Activated CD8-positive, alpha-beta T cell treated with anti-CD3 and anti-CD28 coated beads, Interleukin-2, amount 10 ng/mL, durations not matched to agents 7 days and 5 days (primary cell): ENCODE results near the gene KLHL41. TPM values are rescaled to one million over a fixed set of nuclear protein-coding genes. Genes with fewer than 3 reads are reported as not detected.

Source experiments
- ATAC-seq: fragments of 150-1000 bp; cut with Tn5 transposase; one replicate; pipeline ENCODE4 v1.10.0; 2021; ENCODE audit warnings: moderate library complexity
- CTCF ChIA-PET: fragments of 350-600 bp; sonication (Branson Sonifier 250); formaldehyde crosslinking; loops from one replicate; lab custom pipeline; 2021; ENCODE audit warnings: antibody characterized with exemption; lab: Charles Lee
- POLR2A ChIA-PET: fragments of 350-600 bp; sonication (Branson Sonifier 250); formaldehyde crosslinking; loops from one replicate; lab custom pipeline; 2021; ENCODE audit warnings: antibody characterized with exemption; lab: Charles Lee
- DNase-seq: peaks from one replicate; pipeline ENCODE4 v3.0.0-alpha.2; 2020
- H3K27ac Mint-ChIP-seq: one replicate; pipeline ENCODE4 v1.8.0; 2021; ENCODE audit warnings: mild to moderate bottlenecking, mixed read lengths
- H3K27me3 Mint-ChIP-seq: one replicate; pipeline ENCODE4 v1.8.0; 2021; ENCODE audit warnings: low read depth, mixed read lengths
- H3K36me3 Mint-ChIP-seq: one replicate; pipeline ENCODE4 v1.8.0; 2021; ENCODE audit warnings: low read depth, mixed read lengths
- H3K4me1 Mint-ChIP-seq: one replicate; pipeline ENCODE4 v1.8.0; 2021; ENCODE audit warnings: low read depth, mixed read lengths
- H3K4me3 Mint-ChIP-seq: one replicate; pipeline ENCODE4 v1.8.0; 2021; ENCODE audit warnings: mild to moderate bottlenecking, mixed read lengths
- H3K9me3 Mint-ChIP-seq: one replicate; pipeline ENCODE4 v1.8.0; 2022; ENCODE audit warnings: mixed read lengths; ENCODE audit not compliant: insufficient read depth
- total RNA-seq, 2 experiments: library from RNA; stranded (reverse); gene quantifications; one replicate each; pipeline ENCODE4 v1.2.3, GENCODE V29; 2021

Gene KLHL41
- not detected for total RNA-seq

DNA sequence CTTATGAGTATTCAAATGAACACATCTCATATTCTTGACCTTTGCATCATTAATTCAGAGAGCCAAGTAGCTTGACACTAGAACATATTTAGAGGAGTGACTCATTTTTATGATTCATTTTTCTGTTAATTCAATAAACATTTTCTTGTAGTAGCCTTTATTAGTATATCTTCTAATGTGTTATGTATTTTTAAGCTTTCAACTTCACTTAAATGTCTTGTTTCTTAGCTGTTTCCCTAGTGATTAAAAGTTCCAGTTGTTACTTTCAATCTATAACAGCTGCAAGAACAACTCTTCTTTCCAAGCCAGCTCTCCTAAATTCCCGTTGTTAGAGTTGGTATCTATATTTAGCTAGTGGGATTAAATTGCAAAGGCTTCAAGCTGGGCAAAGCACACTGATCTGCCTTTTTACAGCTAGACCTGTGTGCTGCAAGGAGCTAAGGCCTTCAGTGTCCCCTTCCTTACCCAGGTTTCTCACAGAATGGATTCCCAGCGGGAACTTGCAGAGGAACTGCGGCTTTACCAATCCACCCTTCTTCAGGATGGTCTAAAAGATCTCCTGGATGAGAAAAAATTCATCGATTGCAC is at the start of gene KLHL41:
Gene KLHL41, plus strand, starts transcription at position 405 of the 588 bp plus-strand sequence. Its CDS starts 77 bp downstream, at position 482.
- CTCF ChIA-PET, result interaction anchor here (1.4 kb wide), 1 partner anchor 18 kb away, joined by 4 read pairs; no protein-coding TSS in a partner anchor

DNA sequence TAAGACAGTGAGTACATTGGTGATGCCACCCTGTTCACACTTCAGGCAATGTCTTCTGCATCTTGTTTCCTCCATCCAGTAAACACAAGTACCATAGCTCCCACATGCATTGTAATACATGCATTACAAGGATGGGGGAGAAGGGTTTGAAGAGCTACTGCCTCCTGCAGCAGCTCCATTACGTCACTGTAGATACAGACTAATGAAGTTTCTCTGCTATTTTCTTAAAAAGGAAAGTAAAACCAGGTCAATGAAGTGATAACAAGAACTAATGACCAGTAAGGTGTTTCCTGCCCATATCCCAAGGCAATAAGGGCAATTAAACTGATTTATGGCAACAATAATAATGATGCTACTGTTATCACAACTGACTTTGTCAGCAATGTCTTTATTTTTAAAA is 48.4 kb upstream of the KLHL41 start:
- no peaks in the 10 kb centered on the region for H3K36me3 Mint-ChIP-seq
- H3K27ac Mint-ChIP-seq, result no peak overlapping the region
- ATAC-seq (no peak), DNase-seq (no peak)
- ChIA-PET POLR2A (no interaction called here), CTCF (interaction anchor here (0.7 kb wide), 1 partner anchor 305 kb away, joined by 4 read pairs; no protein-coding TSS in a partner anchor)
- H3K27me3 Mint-ChIP-seq, result peaks cover 9% of the 10 kb centered on the region
- H3K9me3 Mint-ChIP-seq, result no peaks in the 10 kb centered on the region
- no peak overlapping the region for H3K4me3 Mint-ChIP-seq
- no peaks in the 10 kb centered on the region for H3K4me1 Mint-ChIP-seq

More for the DNA sequence above, at the start of gene KLHL41:
- no peaks in the 10 kb centered on the region for H3K9me3 Mint-ChIP-seq
- H3K4me3 Mint-ChIP-seq, result no peak within 1 kb of the TSS
- POLR2A ChIA-PET, result no interaction called here
- ATAC-seq (no peak), DNase-seq (no peak)
- H3K27ac Mint-ChIP-seq, result no peak within 1 kb of the TSS
- peaks cover 2% of the 10 kb centered on the region for H3K27me3 Mint-ChIP-seq
- H3K4me1 Mint-ChIP-seq, result no peaks in the 10 kb centered on the region
- H3K36me3 Mint-ChIP-seq, result no peaks in the 10 kb centered on the region

- POLR2A ChIA-PET, result interaction anchor here (0.6 kb wide), 1 partner anchor 13 kb away, joined by 3 read pairs; no protein-coding TSS in a partner anchor
- Mint-ChIP-seq H3K27ac (no peak overlapping the region), H3K9me3 (no peaks in the 10 kb centered on the region), H3K27me3 (peaks cover 4% of the 10 kb centered on the region), H3K36me3 (no peaks in the 10 kb centered on the region), H3K4me1 (no peaks in the 10 kb centered on the region), H3K4me3 (no peak overlapping the region)
- CTCF ChIA-PET, result interaction anchor here (0.7 to 1.6 kb wide), 3 partner anchors 11 to 354 kb away, joined by 3 to 6 read pairs (median 3); no protein-coding TSS in a partner anchor
- DNase-seq (no peak), ATAC-seq (no peak)
Measured at GRCh38 chr2:169462896-169463695, 46.4 kb upstream of the KLHL41 start.

GRCh38 chr2:169464466-169464865 is 45.0 kb upstream of the KLHL41 start:
- no peaks in the 10 kb centered on the region for H3K36me3 Mint-ChIP-seq
- no peaks in the 10 kb centered on the region for H3K4me1 Mint-ChIP-seq
- DNase-seq (no peak), ATAC-seq (peak; percentile 47)
- H3K9me3 Mint-ChIP-seq, result no peaks in the 10 kb centered on the region
- ChIA-PET CTCF (interaction anchor here (0.8 to 1.6 kb wide), 2 partner anchors 13 to 64 kb away, joined by 3 to 6 read pairs; no protein-coding TSS in a partner anchor), POLR2A (no interaction called here)
- H3K4me3 Mint-ChIP-seq, result no peak overlapping the region
- no peak overlapping the region for H3K27ac Mint-ChIP-seq
- peaks cover 4% of the 10 kb centered on the region for H3K27me3 Mint-ChIP-seq

- no peaks in the 10 kb centered on the region for H3K9me3 Mint-ChIP-seq
- no peaks in the 10 kb centered on the region for H3K4me1 Mint-ChIP-seq
- H3K27ac Mint-ChIP-seq, result no peak overlapping the region
- H3K36me3 Mint-ChIP-seq, result no peaks in the 10 kb centered on the region
- ChIA-PET CTCF (no interaction called here), POLR2A (no interaction called here)
- peaks cover 4% of the 10 kb centered on the region for H3K27me3 Mint-ChIP-seq
- H3K4me3 Mint-ChIP-seq, result no peak overlapping the region
- DNase-seq (no peak), ATAC-seq (peak; percentile 58)
Measured at GRCh38 chr2:169464882-169465281, 44.6 kb upstream of the KLHL41 start.

GRCh38 chr2:169468841-169469240 is 40.7 kb upstream of the KLHL41 start:
- CTCF ChIA-PET, result interaction anchor here (0.6 to 1.5 kb wide), 5 partner anchors 9 to 356 kb away, joined by 3 to 11 read pairs (median 3); partner anchors contain the start of genes BBS5 and METTL5
- Mint-ChIP-seq H3K9me3 (no peaks in the 10 kb centered on the region), H3K4me3 (no peak overlapping the region), H3K4me1 (no peaks in the 10 kb centered on the region), H3K36me3 (no peaks in the 10 kb centered on the region), H3K27me3 (peaks cover 5% of the 10 kb centered on the region), H3K27ac (no peak overlapping the region)
- POLR2A ChIA-PET, result interaction anchor here (1.1 kb wide), 1 partner anchor 105 kb away, joined by 3 read pairs; the partner anchor contains the start of gene FASTKD1
- ATAC-seq (peak; percentile 46), DNase-seq (no peak)

- DNase-seq (no peak), ATAC-seq (peak; percentile 35)
- no peaks in the 10 kb centered on the region for H3K9me3 Mint-ChIP-seq
- POLR2A ChIA-PET, result interaction anchor here (1.1 kb wide), 1 partner anchor 104 kb away, joined by 3 read pairs; the partner anchor contains the start of gene FASTKD1
- H3K27me3 Mint-ChIP-seq, result peaks cover 3% of the 10 kb centered on the region
- H3K4me3 Mint-ChIP-seq, result no peak overlapping the region
- CTCF ChIA-PET, result interaction anchor here (0.6 to 1.5 kb wide), 4 partner anchors 9 to 355 kb away, joined by 3 to 11 read pairs (median 3); partner anchors contain the start of genes BBS5 and METTL5
- no peaks in the 10 kb centered on the region for H3K4me1 Mint-ChIP-seq
- H3K36me3 Mint-ChIP-seq, result no peaks in the 10 kb centered on the region
- no peak overlapping the region for H3K27ac Mint-ChIP-seq
Measured at GRCh38 chr2:169469952-169470572, 39.4 kb upstream of the KLHL41 start.

- Mint-ChIP-seq H3K9me3 (no peaks in the 10 kb centered on the region), H3K27me3 (peaks cover 3% of the 10 kb centered on the region), H3K36me3 (no peaks in the 10 kb centered on the region), H3K4me3 (no peak overlapping the region), H3K4me1 (no peaks in the 10 kb centered on the region), H3K27ac (no peak overlapping the region)
- CTCF ChIA-PET, result no interaction called here
- ATAC-seq (no peak), DNase-seq (no peak)
- POLR2A ChIA-PET, result no interaction called here
Measured at GRCh38 chr2:169472249-169472648, 37.3 kb upstream of the KLHL41 start.

GRCh38 chr2:169476459-169476858 is 33.0 kb upstream of the KLHL41 start:
- no peak overlapping the region for H3K4me3 Mint-ChIP-seq
- no peak overlapping the region for H3K27ac Mint-ChIP-seq
- CTCF ChIA-PET, result no interaction called here
- H3K27me3 Mint-ChIP-seq, result no peaks in the 10 kb centered on the region
- no peak for DNase-seq
- no peak for ATAC-seq
- peaks cover 19% of the 10 kb centered on the region for H3K4me1 Mint-ChIP-seq
- no peaks in the 10 kb centered on the region for H3K36me3 Mint-ChIP-seq
- POLR2A ChIA-PET, result interaction anchor here (0.5 kb wide), 1 partner anchor 14 kb away, joined by 3 read pairs; no protein-coding TSS in a partner anchor
- H3K9me3 Mint-ChIP-seq, result no peaks in the 10 kb centered on the region

DNA sequence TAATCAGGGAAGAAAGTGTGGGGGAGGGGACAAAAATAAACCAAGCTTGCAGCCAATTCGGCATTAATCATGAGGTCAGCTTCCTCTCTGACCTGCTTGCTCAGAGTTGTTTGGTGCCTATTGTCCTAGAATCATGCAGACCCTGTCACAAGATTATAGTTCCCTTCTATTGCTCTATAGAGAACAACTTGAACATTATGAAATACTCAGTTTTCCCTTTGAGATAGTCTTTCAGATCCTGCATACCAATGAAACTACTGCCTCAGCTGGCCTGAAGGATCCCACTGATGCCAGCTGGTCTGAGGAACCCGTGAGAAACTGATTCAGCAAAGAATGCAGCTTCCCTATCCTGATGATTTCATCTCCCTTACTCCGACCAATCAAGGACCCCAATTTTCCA is 31.2 kb upstream of the KLHL41 start:
- ATAC-seq, result no peak
- Mint-ChIP-seq H3K4me3 (peak overlapping the region; percentile 84), H3K27me3 (no peaks in the 10 kb centered on the region), H3K9me3 (no peaks in the 10 kb centered on the region), H3K27ac (no peak overlapping the region), H3K36me3 (no peaks in the 10 kb centered on the region), H3K4me1 (peaks cover 19% of the 10 kb centered on the region)
- DNase-seq, result no peak
- ChIA-PET POLR2A (no interaction called here), CTCF (interaction anchor here (1.0 to 2.1 kb wide), 4 partner anchors 9 to 346 kb away, joined by 3 to 6 read pairs (median 3); partner anchors contain the start of gene FASTKD1)

DNA sequence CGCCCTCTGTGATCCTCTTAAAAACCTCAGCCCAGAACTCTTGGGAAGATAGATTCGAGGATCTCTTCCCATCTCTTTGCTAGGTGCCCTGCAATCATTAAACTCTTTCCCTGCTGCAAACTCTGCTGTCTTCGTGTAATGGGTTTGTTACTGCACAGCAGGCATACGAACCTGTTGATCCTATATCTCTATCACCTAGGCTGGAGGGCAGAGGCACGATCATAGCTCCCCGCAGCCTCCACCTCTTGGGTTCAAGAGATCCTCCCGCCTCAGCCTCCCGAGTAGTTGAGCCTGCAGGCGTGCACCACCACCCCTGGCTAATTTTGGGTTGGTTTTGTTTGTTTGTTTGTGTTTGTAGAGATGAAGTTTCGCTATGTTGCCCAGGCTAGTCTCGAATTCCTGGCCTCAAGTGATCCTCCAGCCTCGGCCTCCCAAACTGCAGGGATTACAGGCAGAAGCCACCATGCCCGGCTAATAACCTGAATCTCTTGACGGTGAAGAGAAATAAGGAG is 30.7 kb upstream of the KLHL41 start:
- peak overlapping the region; percentile 84 for H3K4me3 Mint-ChIP-seq
- ATAC-seq (no peak), DNase-seq (no peak)
- POLR2A ChIA-PET, result no interaction called here
- H3K27ac Mint-ChIP-seq, result peak overlapping the region; percentile 64
- H3K27me3 Mint-ChIP-seq, result no peaks in the 10 kb centered on the region
- H3K36me3 Mint-ChIP-seq, result no peaks in the 10 kb centered on the region
- CTCF ChIA-PET, result interaction anchor here (0.9 to 2.1 kb wide), 12 partner anchors 9 to 350 kb away, joined by 3 to 11 read pairs (median 3); partner anchors contain the start of gene FASTKD1
- no peaks in the 10 kb centered on the region for H3K9me3 Mint-ChIP-seq
- peaks cover 19% of the 10 kb centered on the region for H3K4me1 Mint-ChIP-seq
